PFSK-1 (cell line): ENCODE data around the gene STAT1.

Experiments
- FOXP2 ChIP-seq: optimal IDR thresholded peaks from 2 replicates; pipeline ENCODE3; 2011; ENCODE audit warnings: borderline replicate concordance, control low read depth, inconsistent platforms; ENCODE audit not compliant: insufficient read depth; ENCODE audit errors: extremely low read length, extremely low read depth
- POLR2AphosphoS5 ChIP-seq: IDR thresholded peaks from 2 replicates; pipeline ENCODE4 v1.6.1; 2012; ENCODE audit warnings: low read depth, mild to moderate bottlenecking, control low read depth, low read length, moderate library complexity
- SIN3A ChIP-seq: IDR thresholded peaks from 2 replicates; pipeline ENCODE4 v1.6.1; 2012; ENCODE audit warnings: mild to moderate bottlenecking, low read length, moderate library complexity, borderline replicate concordance; ENCODE audit not compliant: insufficient read depth
- TAF1 ChIP-seq: IDR thresholded peaks from 2 replicates; pipeline ENCODE4 v1.6.1; 2012; ENCODE audit warnings: low read length, control low read depth, borderline replicate concordance; ENCODE audit not compliant: insufficient read depth
- TF ChIP-seq, protein P1 (sequence below), 2 experiments: IDR thresholded peaks; 2 replicates each; pipeline versions ENCODE4 v1.6.1 to v1.8.0; 2011 to 2012; ENCODE audit warnings: low read depth in 2 of 2, low read length in 2 of 2, control low read depth in 1 of 2, inconsistent platforms in 1 of 2, mild to moderate bottlenecking in 1 of 2, moderate library complexity in 1 of 2; ENCODE audit not compliant: insufficient read depth in 1 of 2

Gene STAT1

DNA sequence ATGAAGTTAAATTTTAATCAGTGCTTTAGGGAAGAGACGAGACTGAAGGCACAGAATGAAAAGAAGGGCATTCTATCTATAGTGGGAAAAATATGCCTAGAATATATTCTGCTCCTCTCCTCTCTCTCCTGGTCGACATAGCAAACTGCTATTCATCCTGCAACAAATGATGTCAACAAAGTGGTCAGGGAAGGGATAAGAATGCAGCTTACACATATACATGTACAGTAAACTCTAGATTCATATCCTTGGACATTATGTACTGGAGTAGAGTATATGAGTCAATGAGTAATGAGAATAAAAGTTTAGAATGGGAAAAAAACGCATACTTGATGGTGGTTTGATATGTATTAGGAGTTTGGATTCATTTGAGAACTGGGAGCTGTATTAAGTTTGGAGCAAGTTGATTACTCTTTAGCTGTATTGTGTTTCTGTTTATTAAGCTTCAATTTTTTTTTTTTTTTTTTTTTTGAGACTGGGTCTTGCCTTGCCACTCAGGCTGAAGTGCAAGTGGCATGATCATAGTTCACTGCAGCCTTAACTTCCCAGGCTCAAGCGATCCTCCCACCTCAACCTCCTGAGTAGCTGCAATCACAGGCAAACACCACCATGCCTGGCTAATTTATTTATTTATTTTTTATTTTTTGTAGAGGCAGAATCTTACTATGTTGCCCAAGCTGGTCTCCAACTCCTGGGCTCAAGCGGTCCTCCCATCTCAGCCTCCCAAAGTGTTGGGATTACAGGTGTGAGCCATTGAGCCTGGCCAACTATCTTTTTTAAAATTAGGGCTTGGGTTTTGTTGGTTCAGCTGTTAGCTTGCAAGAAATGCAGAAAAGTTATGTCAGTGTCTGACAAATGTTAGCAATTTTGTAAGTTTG is 53.8 kb downstream of the STAT1 start:
- TF ChIP-seq POLR2AphosphoS5 (no peak), SIN3A (no peak), TAF1 (no peak), FOXP2 (no peak)
- TF ChIP-seq, protein P1, sequence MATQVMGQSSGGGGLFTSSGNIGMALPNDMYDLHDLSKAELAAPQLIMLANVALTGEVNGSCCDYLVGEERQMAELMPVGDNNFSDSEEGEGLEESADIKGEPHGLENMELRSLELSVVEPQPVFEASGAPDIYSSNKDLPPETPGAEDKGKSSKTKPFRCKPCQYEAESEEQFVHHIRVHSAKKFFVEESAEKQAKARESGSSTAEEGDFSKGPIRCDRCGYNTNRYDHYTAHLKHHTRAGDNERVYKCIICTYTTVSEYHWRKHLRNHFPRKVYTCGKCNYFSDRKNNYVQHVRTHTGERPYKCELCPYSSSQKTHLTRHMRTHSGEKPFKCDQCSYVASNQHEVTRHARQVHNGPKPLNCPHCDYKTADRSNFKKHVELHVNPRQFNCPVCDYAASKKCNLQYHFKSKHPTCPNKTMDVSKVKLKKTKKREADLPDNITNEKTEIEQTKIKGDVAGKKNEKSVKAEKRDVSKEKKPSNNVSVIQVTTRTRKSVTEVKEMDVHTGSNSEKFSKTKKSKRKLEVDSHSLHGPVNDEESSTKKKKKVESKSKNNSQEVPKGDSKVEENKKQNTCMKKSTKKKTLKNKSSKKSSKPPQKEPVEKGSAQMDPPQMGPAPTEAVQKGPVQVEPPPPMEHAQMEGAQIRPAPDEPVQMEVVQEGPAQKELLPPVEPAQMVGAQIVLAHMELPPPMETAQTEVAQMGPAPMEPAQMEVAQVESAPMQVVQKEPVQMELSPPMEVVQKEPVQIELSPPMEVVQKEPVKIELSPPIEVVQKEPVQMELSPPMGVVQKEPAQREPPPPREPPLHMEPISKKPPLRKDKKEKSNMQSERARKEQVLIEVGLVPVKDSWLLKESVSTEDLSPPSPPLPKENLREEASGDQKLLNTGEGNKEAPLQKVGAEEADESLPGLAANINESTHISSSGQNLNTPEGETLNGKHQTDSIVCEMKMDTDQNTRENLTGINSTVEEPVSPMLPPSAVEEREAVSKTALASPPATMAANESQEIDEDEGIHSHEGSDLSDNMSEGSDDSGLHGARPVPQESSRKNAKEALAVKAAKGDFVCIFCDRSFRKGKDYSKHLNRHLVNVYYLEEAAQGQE (IDR thresholded peaks at IDR 0.05; ENCODE audit: insufficient read depth in 1 of 2, low read depth in 2 of 2, low read length in 2 of 2) = no peak

DNA sequence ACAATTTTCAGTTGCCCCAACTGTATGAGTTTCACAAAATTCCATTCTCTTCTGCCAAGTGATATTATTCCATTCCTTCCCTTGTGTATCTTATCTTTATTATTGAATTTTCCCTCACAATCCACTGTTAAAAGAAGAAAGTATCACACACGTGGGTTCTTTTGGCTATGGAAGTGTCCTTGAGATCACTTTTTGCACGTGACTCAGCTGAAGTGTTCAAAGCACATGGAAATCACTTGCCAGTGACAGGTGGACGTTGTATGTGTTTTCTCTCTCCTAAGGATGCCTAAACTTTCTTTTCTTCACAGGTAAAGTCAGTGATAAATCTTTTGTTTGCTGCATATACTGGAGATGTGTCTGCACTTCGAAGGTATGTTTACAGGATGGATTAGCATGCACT is 60.7 kb downstream of the STAT1 start:
- TF ChIP-seq FOXP2 (no peak), SIN3A (no peak), POLR2AphosphoS5 (no peak), TAF1 (no peak)
- TF ChIP-seq, protein P1 (IDR thresholded peaks at IDR 0.05; ENCODE audit: insufficient read depth in 1 of 2, low read depth in 2 of 2, low read length in 2 of 2) = no peak

DNA sequence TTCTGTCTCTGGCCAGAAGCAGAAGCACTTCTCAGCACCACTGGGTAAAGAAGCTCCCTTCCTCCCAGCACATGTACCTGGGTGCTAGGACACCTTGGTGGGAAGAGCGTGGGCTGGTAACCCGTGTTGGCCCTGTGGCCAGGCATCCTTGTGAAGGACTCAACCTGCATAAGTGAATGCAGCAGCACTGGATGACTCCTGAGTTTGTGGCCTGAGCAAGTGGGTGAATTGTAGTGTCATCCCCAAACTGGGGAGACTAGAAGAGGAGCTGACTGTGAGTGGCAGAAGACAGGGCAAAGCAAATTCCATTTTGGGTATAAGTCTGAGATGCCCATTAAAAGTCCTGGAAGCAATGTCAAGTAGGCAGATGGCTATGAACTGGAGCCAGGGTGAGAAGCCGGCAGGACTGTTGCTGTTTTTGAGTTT is 63.4 kb downstream of the STAT1 start:
- TF ChIP-seq TAF1 (no peak), FOXP2 (no peak), POLR2AphosphoS5 (no peak), SIN3A (no peak)
- TF ChIP-seq, protein P1 (IDR thresholded peaks at IDR 0.05; ENCODE audit: insufficient read depth in 1 of 2, low read depth in 2 of 2, low read length in 2 of 2) = no peak

DNA sequence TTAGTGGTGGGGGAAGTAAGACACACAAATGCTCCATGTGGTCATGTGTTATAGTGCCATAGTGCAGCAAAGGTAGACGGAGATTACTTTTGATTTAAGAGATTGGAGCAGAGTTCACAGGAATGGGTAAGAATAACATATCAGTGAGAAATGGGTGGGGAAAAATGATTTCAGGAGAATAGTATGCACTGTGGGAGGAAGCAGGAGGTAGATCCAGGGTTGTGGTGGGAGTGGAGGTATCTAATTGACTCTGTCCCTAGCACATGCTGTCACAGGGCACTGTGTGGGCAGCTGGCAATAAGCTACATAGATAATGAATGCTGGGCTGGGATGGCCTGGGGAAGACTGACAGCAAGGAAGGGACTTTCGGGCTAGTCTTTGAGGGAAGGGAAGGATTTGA is 65.3 kb downstream of the STAT1 start:
- TF ChIP-seq, protein P1 (IDR thresholded peaks at IDR 0.05; ENCODE audit: insufficient read depth in 1 of 2, low read depth in 2 of 2, low read length in 2 of 2) = no peak
- TF ChIP-seq SIN3A (no peak), POLR2AphosphoS5 (no peak), TAF1 (no peak), FOXP2 (no peak)
